Measurements from ENCODE around the gene ROBO1.

DNA sequence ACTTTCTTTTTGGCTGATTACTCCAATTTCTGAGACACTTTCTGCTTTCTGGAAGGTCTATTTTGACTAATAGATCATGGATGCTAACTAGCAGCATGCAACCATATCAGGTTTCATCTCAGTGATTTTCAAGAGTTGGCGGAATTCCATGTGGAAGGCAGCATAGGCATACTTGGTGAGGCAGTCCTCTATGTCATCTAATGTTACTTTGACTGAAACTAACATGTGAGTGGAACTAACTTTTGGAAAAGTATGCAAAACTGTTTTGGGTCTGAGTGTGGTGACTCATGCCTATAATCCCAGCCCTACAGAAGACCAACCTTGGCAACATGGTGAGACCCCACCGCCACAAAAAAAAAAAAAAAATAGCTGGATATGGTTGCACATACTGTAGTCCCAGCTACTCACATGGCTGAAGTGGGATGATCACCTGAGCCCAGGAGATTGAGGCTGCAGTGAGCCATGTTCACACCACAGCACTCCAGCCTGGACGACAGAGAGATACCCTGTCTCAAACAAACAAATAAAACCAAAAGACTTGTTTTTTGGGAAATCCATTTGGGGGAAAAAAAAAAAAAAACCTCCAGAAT, 1033.7 kb downstream of the ROBO1 start:
- TF ChIP-seq, protein P1, sequence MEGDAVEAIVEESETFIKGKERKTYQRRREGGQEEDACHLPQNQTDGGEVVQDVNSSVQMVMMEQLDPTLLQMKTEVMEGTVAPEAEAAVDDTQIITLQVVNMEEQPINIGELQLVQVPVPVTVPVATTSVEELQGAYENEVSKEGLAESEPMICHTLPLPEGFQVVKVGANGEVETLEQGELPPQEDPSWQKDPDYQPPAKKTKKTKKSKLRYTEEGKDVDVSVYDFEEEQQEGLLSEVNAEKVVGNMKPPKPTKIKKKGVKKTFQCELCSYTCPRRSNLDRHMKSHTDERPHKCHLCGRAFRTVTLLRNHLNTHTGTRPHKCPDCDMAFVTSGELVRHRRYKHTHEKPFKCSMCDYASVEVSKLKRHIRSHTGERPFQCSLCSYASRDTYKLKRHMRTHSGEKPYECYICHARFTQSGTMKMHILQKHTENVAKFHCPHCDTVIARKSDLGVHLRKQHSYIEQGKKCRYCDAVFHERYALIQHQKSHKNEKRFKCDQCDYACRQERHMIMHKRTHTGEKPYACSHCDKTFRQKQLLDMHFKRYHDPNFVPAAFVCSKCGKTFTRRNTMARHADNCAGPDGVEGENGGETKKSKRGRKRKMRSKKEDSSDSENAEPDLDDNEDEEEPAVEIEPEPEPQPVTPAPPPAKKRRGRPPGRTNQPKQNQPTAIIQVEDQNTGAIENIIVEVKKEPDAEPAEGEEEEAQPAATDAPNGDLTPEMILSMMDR (IDR thresholded peaks at IDR 0.05; ENCODE audit: insufficient read depth, low read length, poor library complexity, severe bottlenecking), result no peak
- no peak for TF ChIP-seq EZH2phosphoT487 (conservative IDR thresholded peaks at IDR 0.05; ENCODE audit: low read length)
